WTC11 (cell line): ENCODE measurements around the gene GPR34. TPM values are rescaled to one million over a fixed set of nuclear protein-coding genes. Genes with fewer than 3 reads are reported as not detected.

Source experiments
- ATAC-seq: fragments of 200-7000 bp; cut with Tn5 transposase; 2 replicates; pipeline ENCODE4 v1.10.0; 2021; ENCODE audit warnings: mild to moderate bottlenecking, moderate library complexity
- CTCF ChIA-PET: fragments of 300-600 bp; sonication (Branson Sonifier 250); formaldehyde crosslinking; loops from one replicate; lab custom pipeline; 2021; ENCODE audit warnings: antibody characterized with exemption; lab: Charles Lee
- POLR2A ChIA-PET: fragments of 350-600 bp; sonication (Branson Sonifier 250); formaldehyde crosslinking; loops from one replicate; lab custom pipeline; 2021; ENCODE audit warnings: antibody characterized with exemption; lab: Charles Lee
- DNase-seq: peaks from one replicate; pipeline ENCODE4 v3.0.0; 2021; ENCODE audit warnings: low spot score
- H3K27ac Mint-ChIP-seq: 2 replicates; pipeline ENCODE4 v1.8.0; 2021; ENCODE audit warnings: mixed read lengths
- H3K27me3 Mint-ChIP-seq: 2 replicates; pipeline ENCODE4 v1.8.0; 2021; ENCODE audit warnings: low read depth, mild to moderate bottlenecking, moderate library complexity, mixed read lengths
- H3K36me3 Mint-ChIP-seq: 2 replicates; pipeline ENCODE4 v1.8.0; 2021; ENCODE audit warnings: mixed read lengths
- H3K4me1 Mint-ChIP-seq: 2 replicates; pipeline ENCODE4 v1.8.0; 2022; ENCODE audit warnings: mixed read lengths
- H3K4me3 Mint-ChIP-seq: 2 replicates; pipeline ENCODE4 v1.8.0; 2021; ENCODE audit warnings: mild to moderate bottlenecking, moderate library complexity, mixed read lengths
- H3K9me3 Mint-ChIP-seq: 2 replicates; pipeline ENCODE4 v1.8.0; 2021; ENCODE audit warnings: mixed read lengths
- CREM ChIP-seq: sonication (generic); formaldehyde crosslinking; IDR thresholded peaks from 2 replicates; pipeline ENCODE4 v1.8.1; 2022; ENCODE audit warnings: mild to moderate bottlenecking, missing genetic modification reagents, moderate library complexity
- CTCF ChIP-seq: fragments of 200-600 bp; IDR thresholded peaks from 2 replicates; pipeline ENCODE4 v1.8.0; 2022; ENCODE audit warnings: antibody characterized with exemption
- E2F5 ChIP-seq: sonication (generic); formaldehyde crosslinking; IDR thresholded peaks from 2 replicates; pipeline ENCODE4 v1.8.1; 2022; ENCODE audit warnings: mild to moderate bottlenecking, moderate library complexity, missing genetic modification reagents
- FOXP1 ChIP-seq: sonication (generic); formaldehyde crosslinking; IDR thresholded peaks from 2 replicates; pipeline ENCODE4 v1.8.0; 2022; ENCODE audit warnings: missing genetic modification reagents, mild to moderate bottlenecking, moderate library complexity, borderline replicate concordance
- FOXP4 ChIP-seq: sonication (generic); formaldehyde crosslinking; IDR thresholded peaks from 2 replicates; pipeline ENCODE4 v1.8.0; 2022; ENCODE audit warnings: mild to moderate bottlenecking, missing genetic modification reagents
- HMGA2 ChIP-seq: fragments of 250-450 bp; sonication (Bioruptor Pico); IDR thresholded peaks from 2 replicates; pipeline ENCODE4 v1.4.0; 2021; ENCODE audit warnings: mild to moderate bottlenecking, moderate library complexity
- JAZF1 ChIP-seq: fragments of 250-450 bp; sonication (Bioruptor Pico); IDR thresholded peaks from 2 replicates; pipeline ENCODE4 v1.9.0; 2021; ENCODE audit warnings: moderate library complexity, mild to moderate bottlenecking, inconsistent platforms
- NFATC4 ChIP-seq: fragments of 250-450 bp; sonication (Bioruptor Pico); IDR thresholded peaks from 2 replicates; pipeline ENCODE4 v1.9.0; 2021; ENCODE audit warnings: mild to moderate bottlenecking
- NFYB ChIP-seq: sonication (generic); formaldehyde crosslinking; conservative IDR thresholded peaks from 2 replicates; pipeline ENCODE4 v1.8.0; 2022; ENCODE audit warnings: low read depth, missing genetic modification reagents
- RELA ChIP-seq: sonication (generic); formaldehyde crosslinking; IDR thresholded peaks from 2 replicates; pipeline ENCODE4 v1.8.1; 2022; ENCODE audit warnings: missing genetic modification reagents, mild to moderate bottlenecking, borderline replicate concordance
- SP1 ChIP-seq: sonication (generic); formaldehyde crosslinking; conservative IDR thresholded peaks from 2 replicates; pipeline ENCODE4 v1.8.1; 2022; ENCODE audit warnings: missing genetic modification reagents
- TCF7 ChIP-seq: sonication (generic); formaldehyde crosslinking; IDR thresholded peaks from 2 replicates; pipeline ENCODE4 v1.8.0; 2022; ENCODE audit warnings: mild to moderate bottlenecking, low read depth, missing genetic modification reagents, moderate library complexity
- ZBTB21 ChIP-seq: sonication (generic); formaldehyde crosslinking; IDR thresholded peaks from 2 replicates; pipeline ENCODE4 v1.8.1; 2023; ENCODE audit warnings: mild to moderate bottlenecking, missing genetic modification reagents, borderline replicate concordance
- ZNF121 ChIP-seq: sonication (generic); formaldehyde crosslinking; IDR thresholded peaks from 2 replicates; pipeline ENCODE4 v1.8.0; 2023; ENCODE audit warnings: missing genetic modification reagents
- ZNF138 ChIP-seq: sonication (generic); formaldehyde crosslinking; conservative IDR thresholded peaks from 2 replicates; pipeline ENCODE4 v1.8.1; 2022; ENCODE audit warnings: mild to moderate bottlenecking, moderate library complexity, missing genetic modification reagents
- ZNF317 ChIP-seq: sonication (generic); formaldehyde crosslinking; IDR thresholded peaks from 2 replicates; pipeline ENCODE4 v1.8.1; 2023; ENCODE audit warnings: low read depth, mild to moderate bottlenecking, moderate library complexity, missing genetic modification reagents, borderline replicate concordance
- total RNA-seq: library from RNA; stranded (reverse); gene quantifications from 3 replicates; pipeline ENCODE4 v1.2.3, GENCODE V29; 2021
- TF ChIP-seq, protein P1 (sequence below): sonication (generic); formaldehyde crosslinking; IDR thresholded peaks from 2 replicates; pipeline ENCODE4 v1.8.0; 2022; ENCODE audit warnings: missing genetic modification reagents
- TF ChIP-seq, protein P2 (sequence below): fragments of 250-450 bp; sonication (Bioruptor Pico); IDR thresholded peaks from 2 replicates; pipeline ENCODE4 v1.9.0; 2021; ENCODE audit warnings: mild to moderate bottlenecking
- TF ChIP-seq, protein P3 (sequence below): fragments of 250-450 bp; sonication (Bioruptor Pico); conservative IDR thresholded peaks from 2 replicates; pipeline ENCODE4 v1.9.0; 2021; ENCODE audit warnings: mild to moderate bottlenecking

GPR34 gene
- total RNA-seq, 1 experiment from 2014 or later = not detected

DNA sequence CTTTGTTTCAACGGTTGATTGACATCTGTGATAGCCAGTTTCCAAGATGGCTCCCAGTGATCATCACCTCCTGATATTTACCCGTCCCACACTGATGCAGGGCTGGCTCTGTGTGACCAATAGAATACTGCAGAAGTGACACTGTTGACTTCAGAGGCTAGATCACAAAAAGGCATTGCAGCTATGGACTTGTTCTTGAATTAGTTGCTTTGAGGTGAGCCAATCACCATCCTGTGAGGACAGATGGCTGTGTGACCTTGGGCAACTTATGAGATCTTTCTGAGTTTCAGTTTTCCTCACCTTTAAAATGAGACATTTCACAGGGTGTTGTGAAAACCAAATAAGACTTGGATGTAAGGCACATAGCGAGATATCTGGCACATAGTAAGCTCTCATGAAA is 33.4 kb downstream of the GPR34 start:
- Mint-ChIP-seq H3K36me3 (peaks cover 34% of the 10 kb centered on the region), H3K4me1 (peaks cover 18% of the 10 kb centered on the region), H3K27me3 (no peaks in the 10 kb centered on the region), H3K27ac (no peak overlapping the region; the same call in 1 of the 2 replicates), H3K9me3 (peaks cover 20% of the 10 kb centered on the region), H3K4me3 (no peak overlapping the region)
- CTCF ChIA-PET = no interaction called here
- POLR2A ChIA-PET = no interaction called here
- TF ChIP-seq, protein P1, sequence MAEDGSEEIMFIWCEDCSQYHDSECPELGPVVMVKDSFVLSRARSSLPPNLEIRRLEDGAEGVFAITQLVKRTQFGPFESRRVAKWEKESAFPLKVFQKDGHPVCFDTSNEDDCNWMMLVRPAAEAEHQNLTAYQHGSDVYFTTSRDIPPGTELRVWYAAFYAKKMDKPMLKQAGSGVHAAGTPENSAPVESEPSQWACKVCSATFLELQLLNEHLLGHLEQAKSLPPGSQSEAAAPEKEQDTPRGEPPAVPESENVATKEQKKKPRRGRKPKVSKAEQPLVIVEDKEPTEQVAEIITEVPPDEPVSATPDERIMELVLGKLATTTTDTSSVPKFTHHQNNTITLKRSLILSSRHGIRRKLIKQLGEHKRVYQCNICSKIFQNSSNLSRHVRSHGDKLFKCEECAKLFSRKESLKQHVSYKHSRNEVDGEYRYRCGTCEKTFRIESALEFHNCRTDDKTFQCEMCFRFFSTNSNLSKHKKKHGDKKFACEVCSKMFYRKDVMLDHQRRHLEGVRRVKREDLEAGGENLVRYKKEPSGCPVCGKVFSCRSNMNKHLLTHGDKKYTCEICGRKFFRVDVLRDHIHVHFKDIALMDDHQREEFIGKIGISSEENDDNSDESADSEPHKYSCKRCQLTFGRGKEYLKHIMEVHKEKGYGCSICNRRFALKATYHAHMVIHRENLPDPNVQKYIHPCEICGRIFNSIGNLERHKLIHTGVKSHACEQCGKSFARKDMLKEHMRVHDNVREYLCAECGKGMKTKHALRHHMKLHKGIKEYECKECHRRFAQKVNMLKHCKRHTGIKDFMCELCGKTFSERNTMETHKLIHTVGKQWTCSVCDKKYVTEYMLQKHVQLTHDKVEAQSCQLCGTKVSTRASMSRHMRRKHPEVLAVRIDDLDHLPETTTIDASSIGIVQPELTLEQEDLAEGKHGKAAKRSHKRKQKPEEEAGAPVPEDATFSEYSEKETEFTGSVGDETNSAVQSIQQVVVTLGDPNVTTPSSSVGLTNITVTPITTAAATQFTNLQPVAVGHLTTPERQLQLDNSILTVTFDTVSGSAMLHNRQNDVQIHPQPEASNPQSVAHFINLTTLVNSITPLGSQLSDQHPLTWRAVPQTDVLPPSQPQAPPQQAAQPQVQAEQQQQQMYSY (CRISPR knock-in tag) = no peak
- TF ChIP-seq, protein P2, sequence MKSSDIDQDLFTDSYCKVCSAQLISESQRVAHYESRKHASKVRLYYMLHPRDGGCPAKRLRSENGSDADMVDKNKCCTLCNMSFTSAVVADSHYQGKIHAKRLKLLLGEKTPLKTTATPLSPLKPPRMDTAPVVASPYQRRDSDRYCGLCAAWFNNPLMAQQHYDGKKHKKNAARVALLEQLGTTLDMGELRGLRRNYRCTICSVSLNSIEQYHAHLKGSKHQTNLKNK (CRISPR knock-in tag) = no peak
- TF ChIP-seq TCF7 (CRISPR knock-in tag) (no peak), SP1 (no peak), CREM (CRISPR knock-in tag) (no peak), ZNF121 (no peak), JAZF1 (CRISPR knock-in tag) (no peak), FOXP1 (no peak), RELA (no peak), FOXP4 (CRISPR knock-in tag) (no peak), HMGA2 (CRISPR knock-in tag) (no peak), E2F5 (no peak), ZBTB21 (no peak), NFYB (CRISPR knock-in tag) (no peak)
- TF ChIP-seq, protein P3, sequence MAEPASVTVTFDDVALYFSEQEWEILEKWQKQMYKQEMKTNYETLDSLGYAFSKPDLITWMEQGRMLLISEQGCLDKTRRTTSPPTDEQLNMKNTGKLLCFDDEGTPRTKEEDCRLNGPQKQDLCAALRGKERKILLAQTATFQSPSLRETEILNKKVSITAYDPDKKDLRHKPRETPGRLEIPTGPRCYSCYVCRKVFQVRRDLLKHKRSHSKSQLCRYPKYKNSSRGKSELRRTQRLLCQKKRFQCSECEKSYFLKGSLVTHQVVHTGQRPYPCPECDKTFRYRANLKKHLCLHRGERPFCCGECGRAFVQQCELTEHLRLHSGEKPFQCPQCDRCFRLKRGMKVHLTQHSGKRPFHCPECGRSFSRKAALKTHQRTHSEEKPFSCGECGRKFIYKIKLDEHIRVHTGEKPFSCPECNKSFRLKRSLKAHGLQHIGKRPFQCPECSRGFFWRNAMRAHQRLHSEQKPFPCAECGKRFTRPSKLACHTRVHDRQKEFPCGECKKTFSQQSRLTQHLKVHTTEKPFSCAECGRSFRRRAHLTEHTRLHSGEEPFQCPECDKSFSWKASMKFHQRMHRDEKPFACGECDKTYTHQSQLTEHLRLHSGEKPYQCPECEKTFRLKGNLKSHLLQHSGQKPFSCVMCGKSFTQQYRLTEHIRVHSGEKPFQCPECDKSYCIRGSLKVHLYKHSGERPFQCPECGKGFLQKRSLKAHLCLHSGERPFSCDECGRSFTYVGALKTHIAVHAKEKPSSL (CRISPR knock-in tag) = no peak
- DNase-seq (no peak), ATAC-seq (no peak)

DNA sequence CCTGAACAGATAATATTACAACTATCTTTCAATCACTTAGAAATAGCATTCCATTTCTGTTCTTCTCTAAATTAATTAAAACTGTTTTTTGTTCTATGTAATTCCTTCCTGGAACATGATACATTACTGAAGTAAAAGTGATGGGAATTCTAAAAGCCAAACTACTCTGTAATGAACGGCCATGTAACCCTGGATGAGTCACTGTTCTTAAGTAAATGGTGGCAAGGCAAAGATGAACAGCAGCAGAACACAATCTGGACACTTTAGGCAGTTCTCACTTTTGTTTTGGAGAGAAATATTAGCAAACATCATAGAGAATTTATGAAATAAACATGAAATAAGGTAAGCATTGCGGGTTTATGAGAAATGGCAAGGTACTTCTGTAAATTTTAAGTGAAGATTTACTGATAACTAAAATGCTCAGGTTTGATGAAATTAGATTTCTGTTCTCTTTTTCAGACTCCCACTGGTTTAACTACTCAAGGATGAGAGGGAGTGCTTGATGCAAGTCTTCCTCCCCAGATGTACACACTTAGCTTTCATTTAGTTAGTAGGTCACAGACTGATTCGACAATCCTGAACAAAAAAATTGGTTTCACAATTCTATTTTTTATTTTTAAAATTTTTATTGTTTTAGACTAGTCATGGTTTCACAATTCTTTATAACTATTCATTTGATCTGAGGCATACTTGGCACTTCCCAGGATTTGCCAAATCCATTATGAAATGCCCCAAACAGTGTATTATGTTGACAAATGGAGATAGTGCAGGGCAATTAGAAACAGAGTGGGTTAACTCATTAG is 34.2 kb downstream of the GPR34 start:
- ATAC-seq = no peak
- peaks cover 16% of the 10 kb centered on the region for H3K9me3 Mint-ChIP-seq
- no peak overlapping the region for H3K4me3 Mint-ChIP-seq
- no peak for DNase-seq
- POLR2A ChIA-PET = no interaction called here
- peaks cover 29% of the 10 kb centered on the region for H3K36me3 Mint-ChIP-seq
- TF ChIP-seq ZNF317 (CRISPR knock-in tag) = no peak
- no peak for TF ChIP-seq CTCF
- TF ChIP-seq NFATC4 = no peak
- no peak for TF ChIP-seq ZNF138 (CRISPR knock-in tag)
- TF ChIP-seq RELA = no peak
- H3K27ac Mint-ChIP-seq = no peak overlapping the region
- H3K27me3 Mint-ChIP-seq = no peaks in the 10 kb centered on the region
- CTCF ChIA-PET = no interaction called here
- peaks cover 18% of the 10 kb centered on the region for H3K4me1 Mint-ChIP-seq
